ENCODE results near the gene MARK4.

The MARK4 gene

DNA sequence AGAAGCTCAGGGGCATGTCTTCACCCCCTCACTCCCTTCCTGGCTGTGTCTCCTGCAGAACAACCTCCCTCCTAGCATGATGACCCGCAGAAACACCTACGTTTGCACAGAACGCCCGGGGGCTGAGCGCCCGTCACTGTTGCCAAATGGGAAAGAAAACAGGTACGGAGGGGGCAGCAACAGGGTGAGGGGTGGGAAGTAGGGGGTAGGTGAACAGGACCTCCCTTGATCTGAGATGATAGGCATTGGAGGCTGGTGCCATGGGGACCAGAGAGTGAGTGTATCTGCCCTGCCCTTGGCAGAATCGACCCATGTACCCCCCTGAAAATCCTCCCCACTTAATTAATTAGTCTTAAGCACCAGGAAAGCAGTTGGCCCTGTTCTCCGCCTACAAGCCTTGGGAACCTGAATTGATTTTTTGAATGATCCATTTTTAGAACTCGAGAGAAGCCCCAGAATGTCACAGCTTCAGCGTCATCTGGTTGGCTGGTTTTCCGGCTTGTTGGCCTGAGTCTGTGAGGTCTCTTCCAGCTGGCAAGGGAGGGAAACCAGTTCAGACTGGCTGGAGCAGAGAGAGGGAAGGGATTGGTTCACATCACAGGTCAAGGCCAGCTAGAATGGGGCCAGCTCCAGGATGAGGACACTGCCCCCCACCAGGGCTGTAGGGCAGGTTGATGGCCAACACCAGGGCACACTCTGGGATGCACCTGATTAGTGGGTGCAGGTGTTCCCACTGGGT is 43.4 kb downstream of the MARK4 start:
- no peak for TF ChIP-seq MAX (IDR thresholded peaks at IDR 0.05)
- TF ChIP-seq, protein P1, sequence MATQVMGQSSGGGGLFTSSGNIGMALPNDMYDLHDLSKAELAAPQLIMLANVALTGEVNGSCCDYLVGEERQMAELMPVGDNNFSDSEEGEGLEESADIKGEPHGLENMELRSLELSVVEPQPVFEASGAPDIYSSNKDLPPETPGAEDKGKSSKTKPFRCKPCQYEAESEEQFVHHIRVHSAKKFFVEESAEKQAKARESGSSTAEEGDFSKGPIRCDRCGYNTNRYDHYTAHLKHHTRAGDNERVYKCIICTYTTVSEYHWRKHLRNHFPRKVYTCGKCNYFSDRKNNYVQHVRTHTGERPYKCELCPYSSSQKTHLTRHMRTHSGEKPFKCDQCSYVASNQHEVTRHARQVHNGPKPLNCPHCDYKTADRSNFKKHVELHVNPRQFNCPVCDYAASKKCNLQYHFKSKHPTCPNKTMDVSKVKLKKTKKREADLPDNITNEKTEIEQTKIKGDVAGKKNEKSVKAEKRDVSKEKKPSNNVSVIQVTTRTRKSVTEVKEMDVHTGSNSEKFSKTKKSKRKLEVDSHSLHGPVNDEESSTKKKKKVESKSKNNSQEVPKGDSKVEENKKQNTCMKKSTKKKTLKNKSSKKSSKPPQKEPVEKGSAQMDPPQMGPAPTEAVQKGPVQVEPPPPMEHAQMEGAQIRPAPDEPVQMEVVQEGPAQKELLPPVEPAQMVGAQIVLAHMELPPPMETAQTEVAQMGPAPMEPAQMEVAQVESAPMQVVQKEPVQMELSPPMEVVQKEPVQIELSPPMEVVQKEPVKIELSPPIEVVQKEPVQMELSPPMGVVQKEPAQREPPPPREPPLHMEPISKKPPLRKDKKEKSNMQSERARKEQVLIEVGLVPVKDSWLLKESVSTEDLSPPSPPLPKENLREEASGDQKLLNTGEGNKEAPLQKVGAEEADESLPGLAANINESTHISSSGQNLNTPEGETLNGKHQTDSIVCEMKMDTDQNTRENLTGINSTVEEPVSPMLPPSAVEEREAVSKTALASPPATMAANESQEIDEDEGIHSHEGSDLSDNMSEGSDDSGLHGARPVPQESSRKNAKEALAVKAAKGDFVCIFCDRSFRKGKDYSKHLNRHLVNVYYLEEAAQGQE (IDR thresholded peaks at IDR 0.05; ENCODE audit: low read depth) = no peak
- no peak for TF ChIP-seq ZBTB7A (IDR thresholded peaks at IDR 0.05; ENCODE audit: low read depth)
- TF ChIP-seq TEAD4 (IDR thresholded peaks at IDR 0.05) = no peak
- TF ChIP-seq USF1 (IDR thresholded peaks at IDR 0.05) = no peak
- no peak for TF ChIP-seq NFIC (IDR thresholded peaks at IDR 0.05)
- TF ChIP-seq EGR1 (IDR thresholded peaks at IDR 0.05) = no peak
- TF ChIP-seq RAD21 (IDR thresholded peaks at IDR 0.05; ENCODE audit: low read depth) = no peak
- no peak for TF ChIP-seq FOXM1 (IDR thresholded peaks at IDR 0.05; ENCODE audit: borderline replicate concordance, low read depth)
- TF ChIP-seq CREB1 (IDR thresholded peaks at IDR 0.05; ENCODE audit: low read depth) = no peak
- TF ChIP-seq TAF1 (IDR thresholded peaks at IDR 0.05; ENCODE audit: low read depth) = no peak
- TF ChIP-seq YY1 (IDR thresholded peaks at IDR 0.05; ENCODE audit: low read depth) = no peak

DNA sequence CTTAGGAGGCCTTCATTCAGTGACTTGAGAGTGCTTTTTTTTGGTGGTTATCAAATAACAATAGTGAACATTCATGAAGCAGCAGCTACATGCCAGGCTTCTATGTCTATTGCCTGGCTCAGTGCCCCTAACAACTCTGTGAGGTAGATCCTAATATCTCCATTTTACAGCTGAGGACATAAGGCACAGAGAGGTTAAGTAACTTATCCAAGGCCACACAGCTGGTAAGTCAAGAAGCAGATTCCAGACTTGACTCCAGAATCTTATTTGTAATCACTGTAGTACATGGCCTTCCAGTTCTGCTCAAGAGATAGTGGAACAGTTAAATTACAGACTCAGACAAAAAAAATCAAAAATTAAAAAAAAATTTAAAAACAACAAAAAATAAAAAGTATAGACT is 44.8 kb downstream of the MARK4 start:
- TF ChIP-seq, protein P1 (IDR thresholded peaks at IDR 0.05; ENCODE audit: low read depth) = no peak

- no peak for TF ChIP-seq EGR1 (IDR thresholded peaks at IDR 0.05)
- TF ChIP-seq, protein P1 (IDR thresholded peaks at IDR 0.05; ENCODE audit: low read depth) = no peak
- TF ChIP-seq USF1 (IDR thresholded peaks at IDR 0.05) = no peak
- TF ChIP-seq YY1 (IDR thresholded peaks at IDR 0.05; ENCODE audit: low read depth) = no peak
- no peak for TF ChIP-seq RAD21 (IDR thresholded peaks at IDR 0.05; ENCODE audit: low read depth)
- TF ChIP-seq NFIC (IDR thresholded peaks at IDR 0.05) = no peak
- TF ChIP-seq CREB1 (IDR thresholded peaks at IDR 0.05; ENCODE audit: low read depth) = no peak
- no peak for TF ChIP-seq ZBTB7A (IDR thresholded peaks at IDR 0.05; ENCODE audit: low read depth)
- TF ChIP-seq CEBPB (IDR thresholded peaks at IDR 0.05) = no peak
- TF ChIP-seq MAX (IDR thresholded peaks at IDR 0.05) = no peak
- TF ChIP-seq FOXM1 (IDR thresholded peaks at IDR 0.05; ENCODE audit: borderline replicate concordance, low read depth) = no peak
- TF ChIP-seq TCF12 (IDR thresholded peaks at IDR 0.05; ENCODE audit: low read depth) = no peak
- no peak for TF ChIP-seq TAF1 (IDR thresholded peaks at IDR 0.05; ENCODE audit: low read depth)
These were observed 45.3 kb downstream of the MARK4 start for GRCh38 chr19:45296355-45296754.

- TF ChIP-seq USF1 (IDR thresholded peaks at IDR 0.05) = no peak
- no peak for TF ChIP-seq NFIC (IDR thresholded peaks at IDR 0.05)
- no peak for TF ChIP-seq YY1 (IDR thresholded peaks at IDR 0.05; ENCODE audit: low read depth)
- TF ChIP-seq EGR1 (IDR thresholded peaks at IDR 0.05) = no peak
- TF ChIP-seq MAX (IDR thresholded peaks at IDR 0.05) = no peak
- TF ChIP-seq CEBPB (IDR thresholded peaks at IDR 0.05) = no peak
These were observed 46.6 kb downstream of the MARK4 start for GRCh38 chr19:45297674-45298073.
